ENCODE data around the gene TNFRSF8.

GRCh38 chr1:12132078-12132477 is 69.0 kb downstream of the TNFRSF8 start:
- TF ChIP-seq CTCF (IDR thresholded peaks at IDR 0.05; ENCODE audit: low read length) (no peak), EZH2 (IDR thresholded peaks at IDR 0.05; ENCODE audit: borderline replicate concordance, low read length) (no peak)
